ENCODE results near the gene SLC46A2.

SLC46A2 gene

GRCh38 chr9:112858625-112859147 lies 32.0 kb downstream of the SLC46A2 start:
- no peaks in the 10 kb centered on the region for H3K79me2 ChIP-seq (ENCODE audit: insufficient read depth, low read depth)
- TF ChIP-seq CTCF (conservative IDR thresholded peaks at IDR 0.05; ENCODE audit: low read depth, low read length): no peak
- no peak overlapping the region for H3K4me2 ChIP-seq
- H3K36me3 ChIP-seq (ENCODE audit: insufficient read depth): no peaks in the 10 kb centered on the region
- no peak overlapping the region for H2AFZ ChIP-seq (ENCODE audit: low read depth)
- no peak overlapping the region for H3K9ac ChIP-seq
- peaks cover 6% of the 10 kb centered on the region for H3K4me1 ChIP-seq (ENCODE audit: low read depth, poor library complexity, severe bottlenecking)
- H3K4me3 ChIP-seq (IDR thresholded peaks at IDR 0.05; ENCODE audit: insufficient read depth, low read depth, low read length): no peak overlapping the region
- H3K27me3 ChIP-seq (ENCODE audit: insufficient read depth, low read depth): no peaks in the 10 kb centered on the region
- H4K20me1 ChIP-seq (ENCODE audit: insufficient read depth): no peaks in the 10 kb centered on the region
- H3K27ac ChIP-seq: no peak overlapping the region

GRCh38 chr9:112858005-112858404 lies 32.7 kb downstream of the SLC46A2 start:
- no peak overlapping the region for H3K4me3 ChIP-seq (IDR thresholded peaks at IDR 0.05; ENCODE audit: insufficient read depth, low read depth, low read length)
- H3K27me3 ChIP-seq (ENCODE audit: insufficient read depth, low read depth): no peaks in the 10 kb centered on the region
- no peaks in the 10 kb centered on the region for H3K36me3 ChIP-seq (ENCODE audit: insufficient read depth)
- no peaks in the 10 kb centered on the region for H4K20me1 ChIP-seq (ENCODE audit: insufficient read depth)
- H3K9ac ChIP-seq: no peak overlapping the region
- no peaks in the 10 kb centered on the region for H3K79me2 ChIP-seq (ENCODE audit: insufficient read depth, low read depth)
- H3K4me2 ChIP-seq: no peak overlapping the region
- no peak overlapping the region for H2AFZ ChIP-seq (ENCODE audit: low read depth)
- TF ChIP-seq CTCF (conservative IDR thresholded peaks at IDR 0.05; ENCODE audit: low read depth, low read length): no peak
- peaks cover 6% of the 10 kb centered on the region for H3K4me1 ChIP-seq (ENCODE audit: low read depth, poor library complexity, severe bottlenecking)
- no peak overlapping the region for H3K27ac ChIP-seq

GRCh38 chr9:112856843-112857242 lies 33.8 kb downstream of the SLC46A2 start:
- Histone ChIP-seq H3K4me1 (ENCODE audit: low read depth, poor library complexity, severe bottlenecking) (peaks cover 6% of the 10 kb centered on the region), H3K27me3 (ENCODE audit: insufficient read depth, low read depth) (no peaks in the 10 kb centered on the region), H3K36me3 (ENCODE audit: insufficient read depth) (no peaks in the 10 kb centered on the region), H4K20me1 (ENCODE audit: insufficient read depth) (no peaks in the 10 kb centered on the region), H3K27ac (no peak overlapping the region), H3K4me2 (no peak overlapping the region), H2AFZ (ENCODE audit: low read depth) (no peak overlapping the region), H3K9ac (no peak overlapping the region), H3K79me2 (ENCODE audit: insufficient read depth, low read depth) (no peaks in the 10 kb centered on the region), H3K4me3 (IDR thresholded peaks at IDR 0.05; ENCODE audit: insufficient read depth, low read depth, low read length) (no peak overlapping the region)
- no peak for TF ChIP-seq CTCF (conservative IDR thresholded peaks at IDR 0.05; ENCODE audit: low read depth, low read length)

GRCh38 chr9:112856200-112856599 lies 34.5 kb downstream of the SLC46A2 start:
- no peak for TF ChIP-seq CTCF (conservative IDR thresholded peaks at IDR 0.05; ENCODE audit: low read depth, low read length)
- no peak overlapping the region for H3K4me2 ChIP-seq

More at GRCh38 chr9:112856200-112856599, 34.5 kb downstream of the SLC46A2 start:
- Histone ChIP-seq H3K79me2 (ENCODE audit: insufficient read depth, low read depth) (no peaks in the 10 kb centered on the region), H3K27me3 (ENCODE audit: insufficient read depth, low read depth) (no peaks in the 10 kb centered on the region), H4K20me1 (ENCODE audit: insufficient read depth) (no peaks in the 10 kb centered on the region), H2AFZ (ENCODE audit: low read depth) (no peak overlapping the region), H3K9ac (no peak overlapping the region), H3K4me1 (ENCODE audit: low read depth, poor library complexity, severe bottlenecking) (peaks cover 6% of the 10 kb centered on the region), H3K36me3 (ENCODE audit: insufficient read depth) (no peaks in the 10 kb centered on the region), H3K27ac (no peak overlapping the region), H3K4me3 (IDR thresholded peaks at IDR 0.05; ENCODE audit: insufficient read depth, low read depth, low read length) (no peak overlapping the region)
